ENCODE results near the gene TCTA.

DNA sequence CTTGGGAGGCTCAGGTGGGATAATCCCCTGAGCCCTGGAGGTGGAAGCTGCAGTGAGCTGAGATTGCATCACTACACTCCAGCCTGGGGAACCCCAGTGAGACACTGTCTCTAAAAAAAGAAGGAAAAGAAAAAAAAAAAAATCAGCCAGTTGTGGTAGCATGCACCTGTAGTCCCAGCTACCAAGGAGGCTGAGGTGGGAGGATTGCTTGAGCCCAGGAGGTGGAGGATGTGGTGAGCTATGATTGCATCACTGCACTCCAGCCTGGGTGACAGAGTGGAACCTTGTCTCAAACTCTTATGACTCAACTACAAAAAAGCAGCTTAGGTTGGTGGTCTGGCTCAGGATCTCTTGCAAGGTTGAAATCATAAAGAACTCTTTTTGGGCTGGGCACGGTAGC, 34.7 kb upstream of the TCTA start:
- TF ChIP-seq, protein P1, sequence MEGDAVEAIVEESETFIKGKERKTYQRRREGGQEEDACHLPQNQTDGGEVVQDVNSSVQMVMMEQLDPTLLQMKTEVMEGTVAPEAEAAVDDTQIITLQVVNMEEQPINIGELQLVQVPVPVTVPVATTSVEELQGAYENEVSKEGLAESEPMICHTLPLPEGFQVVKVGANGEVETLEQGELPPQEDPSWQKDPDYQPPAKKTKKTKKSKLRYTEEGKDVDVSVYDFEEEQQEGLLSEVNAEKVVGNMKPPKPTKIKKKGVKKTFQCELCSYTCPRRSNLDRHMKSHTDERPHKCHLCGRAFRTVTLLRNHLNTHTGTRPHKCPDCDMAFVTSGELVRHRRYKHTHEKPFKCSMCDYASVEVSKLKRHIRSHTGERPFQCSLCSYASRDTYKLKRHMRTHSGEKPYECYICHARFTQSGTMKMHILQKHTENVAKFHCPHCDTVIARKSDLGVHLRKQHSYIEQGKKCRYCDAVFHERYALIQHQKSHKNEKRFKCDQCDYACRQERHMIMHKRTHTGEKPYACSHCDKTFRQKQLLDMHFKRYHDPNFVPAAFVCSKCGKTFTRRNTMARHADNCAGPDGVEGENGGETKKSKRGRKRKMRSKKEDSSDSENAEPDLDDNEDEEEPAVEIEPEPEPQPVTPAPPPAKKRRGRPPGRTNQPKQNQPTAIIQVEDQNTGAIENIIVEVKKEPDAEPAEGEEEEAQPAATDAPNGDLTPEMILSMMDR (conservative IDR thresholded peaks at IDR 0.05 in 1 of 2, IDR thresholded peaks at IDR 0.05 in 1 of 2; ENCODE audit: extremely low read depth in 1 of 2, insufficient read depth in 1 of 2, low read depth in 1 of 2, low read length in 2 of 2): no peak
- no peak for TF ChIP-seq EZH2 (IDR thresholded peaks at IDR 0.05; ENCODE audit: borderline replicate concordance, low read length)

Data from mammary epithelial cell (primary cell).